ENCODE data around the gene LARGE2.

GRCh38 chr11:45924927-45925326 lies 2.5 kb downstream of the LARGE2 start:
- TF ChIP-seq CTCF (conservative IDR thresholded peaks at IDR 0.05; ENCODE audit: low read depth in 2 of 2) (no peak), NANOG (IDR thresholded peaks at IDR 0.05; ENCODE audit: borderline replicate concordance) (no peak), POLR2AphosphoS5 (IDR thresholded peaks at IDR 0.05; ENCODE audit: low read depth) (no peak), EZH2 (IDR thresholded peaks at IDR 0.05; ENCODE audit: low read depth, unreplicated experiment) (no peak)
